ENCODE measurements around the gene COX20.

- no peak for TF ChIP-seq TAF1 (IDR thresholded peaks at IDR 0.05; ENCODE audit: borderline replicate concordance, low read depth, low read length)
- no peak for TF ChIP-seq POLR2A (IDR thresholded peaks at IDR 0.05; ENCODE audit: low read depth, low read length)
- no peak for TF ChIP-seq POLR2AphosphoS5 (IDR thresholded peaks at IDR 0.05; ENCODE audit: low read depth, low read length)
Measured at GRCh38 chr1:244794071-244794470, 41.4 kb upstream of the COX20 start.
